ENCODE measurements around the gene ZNF215.

- TF ChIP-seq GATA3 (IDR thresholded peaks at IDR 0.05; ENCODE audit: low read depth, low read length) (no peak), GATA2 (IDR thresholded peaks at IDR 0.05; ENCODE audit: low read depth, low read length) (no peak)
Measured at GRCh38 chr11:6943131-6943530, 16.9 kb downstream of the ZNF215 start.

Data from SH-SY5Y (cell line).